HG03378 (cell line): ENCODE measurements around the gene LRMDA.

Experiments used
- ATAC-seq: cut with Tn5 transposase; IDR thresholded peaks from one replicate; pipeline ENCODE4 v1.9.1; 2021; ENCODE audit warnings: mild to moderate bottlenecking, moderate library complexity; ENCODE audit not compliant: unreplicated experiment

Gene LRMDA

DNA sequence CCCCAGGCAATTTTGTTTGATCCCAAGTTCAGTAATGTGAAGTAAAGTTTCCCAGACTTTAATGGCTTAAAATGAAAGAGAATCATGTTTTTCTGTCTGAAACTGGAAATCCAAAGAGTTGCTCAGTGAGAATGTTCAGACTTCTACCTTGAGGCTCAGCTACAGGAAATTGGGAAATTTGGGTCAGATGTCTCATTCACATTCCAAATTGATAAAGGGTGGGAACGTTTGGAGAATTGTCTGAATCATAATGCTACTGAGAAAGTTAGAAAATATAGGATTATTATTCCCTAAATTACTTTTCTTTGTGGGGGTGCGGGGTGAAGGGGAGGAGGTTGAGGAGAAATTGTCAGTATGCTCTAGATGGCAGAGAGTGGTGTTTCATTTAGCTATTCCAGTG is 773.9 kb downstream of the LRMDA start:
- no peak for ATAC-seq

DNA sequence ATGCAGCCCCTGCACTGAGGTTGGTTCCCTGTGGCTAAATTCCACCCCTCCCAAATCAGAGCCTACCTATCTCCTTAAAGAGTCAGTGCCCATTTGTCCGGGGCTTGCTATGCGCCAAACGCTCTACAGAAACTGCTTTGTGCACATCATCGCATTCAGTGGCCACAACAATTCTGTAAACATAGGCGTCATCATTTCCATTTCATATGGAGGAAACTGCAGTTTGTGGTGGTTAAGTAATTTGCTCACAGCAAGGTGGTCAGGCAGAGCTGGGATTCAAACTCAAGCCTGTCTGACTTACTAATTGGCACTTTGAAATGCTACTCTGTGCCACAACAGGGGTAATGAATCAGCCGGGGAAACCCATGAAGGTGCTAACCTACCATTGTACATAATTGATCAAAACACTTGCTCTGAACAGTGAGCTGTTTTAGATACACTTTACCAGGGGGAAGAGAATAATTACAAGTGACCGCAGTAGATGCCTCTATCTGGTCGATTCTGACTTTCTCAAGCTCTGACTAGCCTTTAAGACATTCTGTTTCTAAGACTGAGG is 775.5 kb downstream of the LRMDA start:
- ATAC-seq, result no peak

DNA sequence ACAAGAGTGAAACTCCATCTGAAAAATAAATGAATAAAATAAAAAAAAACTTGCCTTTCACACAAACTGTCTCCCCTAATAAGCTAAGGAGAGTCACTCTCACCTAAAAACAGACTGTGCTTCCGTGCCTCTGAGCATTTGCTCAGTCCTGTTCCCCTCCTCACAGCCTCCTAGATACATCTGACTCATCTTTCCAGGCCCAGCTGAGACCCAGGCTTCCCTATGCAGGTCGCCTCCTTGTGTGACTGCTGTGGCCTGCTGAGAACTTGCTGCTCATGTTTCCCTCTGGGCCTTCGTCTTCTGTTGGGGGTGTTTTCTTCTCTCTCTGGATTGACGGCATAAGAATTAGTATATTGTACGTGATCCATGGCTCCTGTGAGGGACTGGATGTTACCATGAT is 777.7 kb downstream of the LRMDA start:
- ATAC-seq, result no peak

DNA sequence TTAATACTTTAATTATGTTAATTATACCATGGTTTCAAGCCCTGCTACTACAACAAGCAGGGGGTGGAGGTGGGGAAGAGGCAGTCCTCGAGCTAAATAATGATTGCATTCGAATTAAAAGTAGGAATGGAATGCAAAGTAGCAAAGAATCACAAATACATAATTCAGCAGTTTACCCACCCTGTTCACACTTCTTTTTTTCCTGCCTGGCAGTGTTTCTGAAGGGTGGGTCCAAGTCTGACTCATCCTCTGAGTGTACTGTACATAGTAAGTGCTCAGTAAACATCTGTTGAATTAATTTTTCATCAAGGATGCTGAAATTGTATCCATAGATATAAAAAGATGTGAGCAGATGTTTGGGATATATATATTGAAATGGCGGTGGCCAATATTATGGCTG is 778.8 kb downstream of the LRMDA start:
- ATAC-seq, result no peak

DNA sequence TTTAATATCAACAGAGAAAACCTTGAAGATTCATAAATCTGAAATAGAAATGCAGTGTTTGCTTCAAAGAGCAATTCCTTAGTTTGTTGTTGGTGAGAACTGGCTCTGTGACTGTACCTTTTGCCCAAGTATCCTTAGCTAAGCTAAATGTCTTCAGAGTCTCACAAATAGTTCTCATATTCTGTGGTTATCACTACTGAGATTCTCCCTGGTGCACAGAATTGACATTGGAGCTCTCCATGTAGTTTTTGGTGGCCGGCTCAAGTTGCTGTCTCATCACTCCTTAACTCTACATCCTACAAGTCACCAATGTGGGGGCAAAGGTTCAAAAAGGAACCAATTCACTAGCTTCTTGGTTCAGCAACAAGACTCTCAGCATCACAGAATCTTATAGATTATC is 780.3 kb downstream of the LRMDA start:
- ATAC-seq, result no peak

DNA sequence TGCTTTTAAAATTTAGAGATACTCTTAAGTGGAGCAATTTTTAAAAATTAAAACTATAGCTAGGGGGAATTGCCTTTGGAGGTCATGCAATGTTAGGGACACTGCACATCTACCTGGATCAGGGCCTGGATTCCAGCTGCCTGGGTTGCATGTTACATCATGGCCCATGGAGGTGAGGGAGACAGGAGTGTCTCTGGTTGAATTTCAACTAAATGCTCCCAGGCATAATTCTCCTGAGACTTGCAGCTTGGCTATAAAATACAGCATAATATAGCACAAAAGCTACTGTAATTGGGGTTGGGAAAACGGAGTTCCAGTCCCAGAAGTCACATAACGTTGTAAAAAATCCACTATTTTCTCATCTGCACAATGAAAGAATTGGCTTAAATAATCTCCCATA is 782.5 kb downstream of the LRMDA start:
- no peak for ATAC-seq

DNA sequence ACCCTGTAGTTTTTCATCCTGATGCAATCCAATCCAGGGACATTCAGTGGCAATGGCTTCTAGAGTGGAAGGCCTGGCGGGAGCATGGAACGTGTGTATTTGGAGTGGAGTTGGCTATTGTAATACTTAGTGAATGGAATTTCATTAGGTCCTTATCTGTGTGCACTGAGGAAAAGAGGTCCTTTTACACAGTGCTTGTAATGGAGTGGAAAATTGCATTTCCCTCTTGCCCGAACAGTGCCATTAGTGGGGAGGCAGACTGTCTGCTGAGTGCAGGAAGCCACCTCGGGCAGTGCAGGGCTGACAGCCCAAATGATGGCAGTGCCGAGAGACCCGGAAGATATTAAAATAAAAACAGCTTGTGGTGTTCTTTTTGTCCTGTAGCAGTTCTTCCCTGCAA is 786.6 kb downstream of the LRMDA start:
- ATAC-seq, result no peak

DNA sequence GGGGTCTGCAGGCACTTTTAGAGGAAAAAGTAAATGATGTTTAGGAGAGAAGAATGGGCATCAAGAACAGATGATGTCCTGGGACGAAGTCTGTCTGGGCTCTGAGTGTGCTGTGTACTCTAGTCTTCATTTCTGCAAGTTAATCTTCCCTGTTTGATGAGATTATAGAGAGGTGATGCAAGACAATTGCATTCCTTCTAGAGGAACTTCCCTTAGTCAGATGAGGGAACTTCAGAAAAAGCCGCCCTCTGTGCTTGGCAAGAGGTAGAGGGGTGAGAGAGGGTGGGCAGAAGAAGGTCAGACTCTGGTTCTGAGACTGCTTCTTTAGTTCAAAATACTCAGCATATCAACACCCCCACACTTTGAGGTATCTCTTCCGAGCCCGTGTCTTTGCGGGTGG is 797.9 kb downstream of the LRMDA start:
- no peak for ATAC-seq

DNA sequence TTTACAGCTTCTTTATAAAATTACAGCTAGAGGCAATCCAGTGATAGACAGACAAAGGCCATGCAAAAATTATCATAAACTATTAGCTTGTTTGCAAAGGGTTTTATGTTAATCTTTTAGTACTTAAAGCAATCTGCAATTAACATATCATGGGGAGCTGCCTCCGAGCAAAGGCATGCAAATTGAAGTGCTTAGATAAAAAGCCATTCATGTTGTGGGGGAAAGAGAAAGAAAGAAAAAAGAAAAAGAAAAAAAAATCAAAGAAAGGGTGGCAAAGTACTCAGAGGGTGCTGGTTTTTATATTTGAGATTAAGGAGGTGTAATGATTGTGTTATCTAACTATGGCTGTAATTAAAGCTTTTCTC is 799.5 kb downstream of the LRMDA start:
- no peak for ATAC-seq

DNA sequence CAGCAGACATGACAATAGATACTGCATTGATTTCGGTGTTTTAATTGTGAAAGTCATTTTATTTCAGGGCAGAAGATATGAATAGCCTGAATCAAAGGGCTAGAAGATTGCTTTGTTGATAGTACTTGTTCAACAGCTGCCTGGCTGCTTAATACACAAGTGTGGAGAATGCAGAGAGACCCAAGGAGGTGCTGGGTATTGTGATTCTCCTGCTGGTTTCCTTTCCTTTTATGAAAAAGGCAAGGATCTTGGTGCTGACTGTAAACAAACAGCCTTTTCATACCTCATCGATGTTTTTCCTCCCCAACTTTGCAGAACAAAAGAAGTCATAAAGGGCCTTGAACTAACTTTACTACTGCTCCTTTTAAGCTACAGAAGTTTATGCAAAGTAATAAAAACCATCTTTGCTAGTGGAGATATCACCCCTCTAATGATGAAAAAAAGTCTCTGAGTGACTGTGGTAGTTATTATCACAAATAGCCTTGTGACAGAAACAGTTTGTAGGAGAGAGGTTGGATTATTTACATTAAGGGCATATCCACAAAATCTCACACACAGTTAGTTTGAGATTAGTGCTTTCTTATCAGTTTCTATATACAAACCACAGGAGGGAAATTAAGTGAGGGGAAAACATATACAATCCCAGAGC is 800.0 kb downstream of the LRMDA start:
- ATAC-seq, result no peak

DNA sequence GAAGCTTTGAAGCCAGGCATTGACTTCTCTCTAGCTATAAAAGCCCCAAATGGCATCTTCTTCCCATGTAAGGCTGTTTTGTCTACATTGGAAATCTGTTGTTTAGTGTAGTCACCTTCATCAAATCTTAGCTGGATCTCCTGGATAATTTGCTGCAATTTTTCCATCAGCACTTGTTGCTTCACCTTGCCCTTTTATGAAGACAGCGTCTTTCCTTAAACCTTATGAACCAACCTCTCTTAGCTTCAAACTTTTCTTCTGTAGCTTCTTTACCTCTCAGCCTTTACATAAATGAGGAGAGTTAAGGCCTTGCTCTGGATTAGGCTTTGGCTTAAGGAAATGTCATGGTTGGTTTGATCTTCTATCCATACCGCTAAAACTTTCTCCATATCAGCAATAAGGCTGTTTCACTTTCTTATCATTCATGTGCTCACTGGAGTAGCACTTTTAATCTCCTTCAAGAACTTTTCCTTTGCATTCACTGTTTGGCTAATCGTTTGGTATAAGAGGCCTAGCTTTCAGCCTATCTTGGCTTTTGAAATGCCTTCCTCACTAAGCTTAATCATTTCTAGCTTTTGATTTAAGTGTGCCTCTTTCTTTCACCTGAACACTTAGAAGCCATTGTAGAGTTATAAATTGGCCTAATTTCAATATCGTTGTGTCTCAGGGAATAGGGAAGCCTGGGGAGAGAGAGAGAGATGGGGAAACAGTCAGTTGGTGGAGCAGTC is 803.2 kb downstream of the LRMDA start:
- ATAC-seq, result no peak

DNA sequence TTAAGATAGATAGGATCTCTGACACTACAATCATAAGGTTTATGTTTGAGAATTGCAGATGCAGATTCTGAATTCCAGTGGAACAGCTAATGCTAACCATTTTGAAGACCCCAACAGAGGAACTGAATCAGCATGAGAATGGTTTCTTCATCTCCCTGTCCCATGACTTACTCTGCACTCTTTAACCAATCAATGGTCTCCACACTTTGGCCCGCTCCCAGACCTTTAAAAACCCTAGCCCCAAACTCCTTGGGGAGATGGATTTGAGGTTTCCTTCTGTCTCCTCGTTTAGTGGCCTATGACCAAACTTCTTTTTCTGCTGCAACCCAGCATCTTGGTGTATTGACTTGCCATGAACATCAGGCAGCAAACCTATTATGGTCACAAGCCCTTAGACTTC is 804.9 kb downstream of the LRMDA start:
- no peak for ATAC-seq

DNA sequence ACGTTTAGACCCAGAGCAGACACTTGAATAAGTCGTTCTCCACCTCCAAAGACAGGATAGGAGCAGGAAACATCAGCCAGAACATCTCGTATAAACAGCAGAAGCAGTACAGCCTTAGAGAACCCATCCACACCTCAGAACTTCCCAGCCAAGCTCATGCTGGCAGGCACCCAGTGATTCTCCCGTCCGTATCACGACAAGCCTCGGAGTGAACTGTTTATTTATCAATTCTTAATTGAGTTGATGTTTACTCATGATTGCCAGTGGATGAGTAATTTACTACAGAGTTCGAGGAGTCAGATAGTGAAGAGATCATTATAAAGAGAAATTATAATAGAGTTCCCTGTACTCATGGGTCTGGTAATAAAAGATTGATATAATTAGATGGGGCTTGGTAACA is 811.5 kb downstream of the LRMDA start:
- ATAC-seq, result no peak

DNA sequence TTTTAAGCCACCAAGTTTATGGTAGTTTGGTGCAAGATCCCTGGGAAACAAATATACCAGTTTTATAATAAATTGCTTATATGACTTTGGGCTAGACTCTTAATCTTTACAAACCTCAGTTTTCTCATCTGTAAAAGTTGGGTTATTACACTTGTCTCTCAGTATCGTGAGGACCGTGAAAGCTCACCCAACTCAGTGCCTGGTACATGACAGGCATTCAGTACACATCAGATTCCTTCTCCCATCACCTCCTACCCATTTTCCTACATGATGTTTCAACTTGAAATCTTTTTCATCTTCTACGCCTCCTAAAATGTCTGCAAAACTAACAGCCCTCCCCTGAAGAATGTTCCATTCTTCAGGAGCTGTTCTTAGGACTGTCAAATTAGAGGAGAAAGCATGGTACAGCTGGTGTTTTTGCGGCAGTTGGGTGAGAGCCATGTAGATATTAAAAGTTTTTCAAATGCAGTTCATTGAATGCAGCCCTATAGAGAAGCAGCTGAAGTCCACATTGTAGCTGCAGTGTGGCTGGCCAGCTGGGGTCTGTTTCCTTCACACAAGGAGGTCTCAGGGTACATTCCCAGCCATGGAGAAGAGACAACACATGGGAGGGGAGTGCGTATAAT is 812.8 kb downstream of the LRMDA start:
- no peak for ATAC-seq

DNA sequence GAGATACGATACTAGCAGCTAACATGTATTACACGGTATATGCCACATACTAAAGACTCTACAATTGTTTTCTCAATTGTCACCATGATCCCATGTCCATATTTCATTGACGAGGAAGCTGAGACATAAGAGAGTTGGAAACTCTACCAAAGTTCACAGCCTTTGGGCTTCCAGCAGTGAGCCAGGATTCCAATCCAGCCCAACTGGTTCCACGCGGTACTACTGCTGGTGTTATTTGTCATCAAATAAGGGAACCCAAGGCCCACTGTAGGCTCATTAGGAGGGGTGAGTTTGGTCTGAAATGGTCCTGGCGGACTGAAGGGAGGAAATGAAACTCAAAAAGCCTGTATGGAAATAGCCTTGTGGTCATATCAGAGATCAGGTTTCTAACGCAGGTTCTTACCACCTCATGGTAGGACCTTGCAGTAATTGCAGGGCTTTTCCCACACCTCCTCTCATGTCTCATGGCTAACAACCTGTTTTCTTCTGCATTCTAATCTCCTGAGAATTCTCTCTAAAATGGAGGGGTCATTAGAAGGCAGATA is 814.6 kb downstream of the LRMDA start:
- no peak for ATAC-seq

DNA sequence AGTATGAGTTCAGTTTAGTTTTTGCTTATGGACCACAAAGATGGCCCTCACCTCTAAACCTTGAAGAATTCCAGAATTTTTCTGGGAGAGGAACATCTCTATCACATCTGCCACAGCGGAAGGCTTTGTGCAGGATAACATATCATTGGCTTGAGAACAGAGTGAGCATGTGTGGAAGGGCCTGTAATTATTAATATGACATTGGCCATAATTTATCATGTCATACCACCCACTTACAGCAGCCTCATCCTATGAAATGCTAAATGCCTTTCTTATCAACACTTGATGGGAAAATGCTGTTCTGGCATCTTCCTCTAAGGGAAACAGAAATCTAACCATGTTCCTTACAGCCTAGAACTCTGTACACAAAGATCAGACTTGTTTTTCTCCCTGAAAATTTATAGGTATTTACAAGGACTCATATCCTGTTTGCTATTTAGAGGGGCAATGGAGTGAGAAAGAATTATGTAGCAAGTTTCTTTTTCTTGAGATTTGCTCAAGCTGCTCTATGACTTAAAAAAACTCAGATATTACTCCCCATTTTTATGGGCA is 817.3 kb downstream of the LRMDA start:
- no peak for ATAC-seq

DNA sequence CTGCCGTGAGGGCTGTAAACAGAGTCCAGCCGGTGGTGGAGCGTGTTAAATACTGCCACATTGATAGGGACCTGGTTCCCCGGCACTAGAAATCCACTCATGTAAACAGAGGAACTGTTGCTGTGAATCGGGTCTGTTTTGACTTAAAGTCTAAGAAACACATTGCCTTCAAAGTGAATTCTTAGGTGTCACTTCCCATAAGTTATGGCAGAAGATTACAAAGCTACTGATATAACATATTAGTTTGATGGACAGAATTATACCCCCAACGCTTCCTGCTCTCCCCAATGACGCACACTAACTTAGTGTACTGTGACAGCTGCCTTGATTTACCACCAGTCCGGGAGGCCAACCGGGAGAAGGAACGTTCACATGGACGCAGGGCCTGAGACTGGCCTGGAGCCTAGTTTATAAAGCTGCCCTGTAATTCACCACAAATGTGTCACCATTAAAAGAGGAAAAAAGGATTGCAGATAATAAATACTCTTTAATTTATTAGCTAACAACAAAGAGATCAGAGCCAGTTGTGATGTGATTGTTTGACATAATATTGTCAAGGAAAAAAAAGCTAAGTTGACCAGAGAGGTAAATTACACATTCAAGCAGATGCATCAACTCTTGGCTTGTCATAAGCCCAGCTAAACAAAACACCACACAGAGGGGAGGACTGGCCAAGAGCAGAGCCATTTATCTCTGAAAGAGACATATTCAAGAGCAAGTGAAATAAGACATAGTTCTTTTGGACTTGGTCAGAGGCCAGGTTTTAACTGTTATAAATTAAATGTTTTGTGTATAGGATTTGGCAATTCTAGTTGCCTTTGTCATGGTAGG is 820.6 kb downstream of the LRMDA start:
- ATAC-seq, result no peak

DNA sequence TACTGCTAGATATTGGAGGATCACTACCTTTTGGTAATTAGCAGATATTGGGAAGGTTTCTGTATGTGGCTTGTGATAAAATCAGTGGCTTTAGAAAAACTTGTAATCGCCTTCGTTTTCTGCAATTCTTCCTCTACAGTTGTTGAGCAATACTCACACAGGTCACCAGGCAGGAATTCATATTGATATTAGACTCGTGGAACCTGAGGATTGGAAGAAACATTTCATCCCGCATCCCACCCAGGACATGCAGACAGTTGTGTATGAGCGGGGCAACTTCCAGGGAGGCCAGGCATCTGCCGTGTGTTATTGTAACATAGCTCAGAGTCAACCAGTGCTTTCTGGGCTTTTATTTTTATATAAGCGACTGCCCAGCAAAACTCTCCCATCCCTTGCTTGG is 821.3 kb downstream of the LRMDA start:
- no peak for ATAC-seq

DNA sequence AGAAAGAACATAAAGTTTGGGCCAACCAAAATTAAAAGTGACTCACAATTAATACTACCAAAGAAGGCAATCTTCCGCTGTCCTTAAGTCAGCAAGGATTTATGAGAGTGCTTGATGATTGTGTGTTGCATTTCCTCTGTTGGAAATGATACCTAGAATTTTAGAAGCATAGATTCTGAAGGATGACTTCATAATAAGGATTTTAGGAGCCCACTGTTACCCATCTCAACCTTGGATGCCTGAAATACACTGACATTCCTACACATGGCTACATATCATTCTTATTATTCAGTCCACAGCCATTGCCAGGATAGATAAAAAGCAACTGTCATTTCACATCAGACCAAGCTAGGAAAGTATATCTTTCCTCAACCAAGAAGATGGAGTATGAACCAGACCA is 823.8 kb downstream of the LRMDA start:
- ATAC-seq, result no peak

DNA sequence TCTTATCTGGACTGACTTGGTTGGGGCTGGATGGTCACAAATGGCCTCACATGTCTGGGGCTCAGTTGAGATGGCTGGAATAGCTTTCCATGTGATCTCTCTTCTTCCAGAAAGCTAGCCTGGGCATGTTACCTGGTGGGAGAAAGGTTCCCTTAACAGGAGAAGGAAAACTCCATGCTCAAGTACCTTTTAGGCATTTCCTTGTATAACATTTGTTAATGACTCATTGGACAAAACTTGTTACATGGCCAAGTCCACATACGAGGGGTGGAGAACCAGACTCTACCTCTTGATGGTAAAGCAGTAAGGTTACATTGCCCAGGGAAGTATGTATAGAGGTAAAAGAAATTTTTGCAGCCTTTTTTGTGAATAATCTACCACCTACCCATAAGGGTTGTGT is 826.4 kb downstream of the LRMDA start:
- ATAC-seq, result no peak
